ENCODE measurements around the gene GRK1. TPM values are rescaled to one million over a fixed set of nuclear protein-coding genes. Genes with fewer than 3 reads are reported as not detected.

Gene GRK1
- not detected in 2 replicates for total RNA-seq

DNA sequence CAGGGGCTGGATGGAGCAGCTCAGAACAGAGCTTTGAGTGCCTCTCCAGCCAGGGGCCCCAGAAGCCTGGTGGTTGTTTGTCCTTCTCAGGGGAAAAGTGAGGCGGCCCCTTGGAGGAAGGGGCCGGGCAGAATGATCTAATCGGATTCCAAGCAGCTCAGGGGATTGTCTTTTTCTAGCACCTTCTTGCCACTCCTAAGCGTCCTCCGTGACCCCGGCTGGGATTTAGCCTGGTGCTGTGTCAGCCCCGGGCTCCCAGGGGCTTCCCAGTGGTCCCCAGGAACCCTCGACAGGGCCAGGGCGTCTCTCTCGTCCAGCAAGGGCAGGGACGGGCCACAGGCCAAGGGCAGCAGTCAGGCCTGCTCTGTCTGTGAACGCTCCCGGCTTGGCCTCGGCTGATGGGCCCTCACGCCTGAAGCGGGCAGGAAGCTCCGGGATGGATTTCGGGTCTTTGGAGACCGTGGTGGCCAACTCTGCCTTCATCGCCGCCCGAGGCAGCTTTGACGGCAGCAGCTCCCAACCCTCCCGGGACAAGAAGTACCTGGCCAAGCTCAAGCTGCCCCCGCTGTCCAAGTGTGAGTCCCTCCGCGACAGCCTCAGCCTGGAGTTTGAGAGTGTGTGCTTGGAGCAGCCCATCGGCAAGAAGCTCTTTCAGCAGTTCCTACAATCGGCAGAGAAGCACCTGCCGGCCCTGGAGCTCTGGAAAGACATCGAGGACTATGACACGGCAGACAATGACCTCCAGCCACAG, at the start of gene GRK1:
GRK1 (plus strand) TSS at position 269 of the 751 bp plus-strand sequence; CDS start at position 437, 168 bp downstream.

DNA sequence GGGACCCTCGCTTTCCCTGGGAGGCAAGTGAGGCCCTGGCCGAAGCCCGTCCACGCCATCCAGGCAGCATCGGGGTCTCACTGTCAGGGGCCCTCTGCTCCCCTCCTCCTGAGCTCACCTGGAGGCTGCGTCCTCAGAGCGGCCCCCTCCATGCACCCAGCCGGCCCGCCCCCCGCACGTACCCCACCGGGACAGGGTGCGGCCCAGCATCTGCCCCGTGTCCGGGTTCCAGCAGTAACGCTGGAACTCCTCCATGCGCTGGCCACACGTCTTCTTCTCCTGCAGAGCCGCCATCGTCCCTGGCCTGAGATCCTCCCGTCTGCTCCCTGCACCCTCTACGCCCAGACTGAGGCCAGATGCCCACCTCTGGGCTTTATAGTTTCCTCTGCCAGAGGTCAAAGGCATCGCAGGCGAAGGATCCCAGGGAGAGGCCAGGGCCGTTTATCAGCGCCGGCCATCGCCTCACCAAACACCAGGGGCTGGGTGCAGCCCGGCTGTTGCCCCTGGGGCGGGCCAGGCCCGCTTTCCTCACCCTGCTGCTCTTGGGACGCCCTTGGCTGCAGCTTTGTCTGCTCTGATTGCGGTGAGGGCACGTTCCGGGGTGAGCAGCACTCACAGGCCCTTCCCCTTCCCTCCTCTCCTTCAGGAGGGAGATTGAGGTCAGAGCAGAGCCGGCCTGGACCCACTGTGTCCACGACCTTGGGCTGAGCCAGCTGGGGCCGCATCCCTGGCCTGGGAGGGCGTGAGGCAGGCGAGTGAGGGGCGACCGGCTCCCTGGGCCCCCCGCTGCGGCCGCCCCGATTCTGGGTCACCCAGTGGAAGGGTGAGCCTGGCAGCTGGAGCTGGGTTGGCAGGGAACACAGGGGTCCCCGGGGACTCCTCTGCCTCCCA, 8.9 kb upstream of the GRK1 start, which contains the start of gene ATP4B:
ATP4B (minus strand) TSS at position 348 of the 891 bp plus-strand sequence; CDS start at position 294, 54 bp downstream.

DNA sequence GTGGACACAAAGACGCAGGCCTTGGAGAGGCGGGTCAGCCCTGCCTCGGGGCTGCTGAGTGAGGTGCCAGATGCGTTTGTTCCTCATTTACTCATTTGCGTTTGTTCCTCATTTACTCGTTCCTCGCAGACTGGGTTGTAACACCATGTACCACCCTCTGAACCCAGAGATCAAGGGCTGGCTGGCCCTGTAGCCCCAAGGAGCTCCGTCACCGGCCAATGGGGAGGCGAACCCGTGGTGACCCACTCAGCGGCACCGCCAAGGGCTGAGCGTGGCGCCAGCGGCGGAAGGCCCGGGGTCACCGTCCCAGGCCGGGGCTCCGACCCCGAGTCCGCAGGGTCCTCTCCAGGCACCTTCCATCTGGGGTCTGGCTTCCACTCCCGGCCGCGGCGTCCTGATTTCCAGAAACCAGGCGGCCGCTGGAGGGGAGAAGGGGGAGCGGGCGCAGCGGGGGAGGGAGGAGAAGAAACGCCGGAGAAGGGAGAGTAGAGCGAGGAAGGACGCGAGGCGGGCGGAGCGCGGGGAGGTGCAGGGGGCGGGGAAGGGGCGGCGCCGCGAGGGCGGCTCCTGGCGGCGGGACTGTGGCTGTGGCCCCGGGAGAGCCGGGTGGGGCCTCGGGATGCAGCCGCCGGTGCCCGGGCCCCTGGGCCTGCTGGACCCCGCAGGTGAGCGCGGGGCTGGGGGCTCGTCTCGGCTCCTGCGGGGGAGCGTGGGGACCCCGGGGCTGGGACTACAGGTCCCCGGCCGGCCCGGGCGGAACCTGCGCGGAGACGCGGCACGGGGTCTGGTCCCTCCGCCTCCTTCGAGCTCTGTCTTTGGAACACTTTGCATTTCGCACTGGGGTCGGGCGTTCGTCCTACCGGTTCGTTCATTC, 91.9 kb downstream of the GRK1 start, which contains the start of gene TMEM255B:
TMEM255B (plus strand) TSS at position 576 of the 874 bp plus-strand sequence; CDS start at position 620, 44 bp downstream.

Other genes with a start within 250 kb of the GRK1 start
- gene ADPRHL1, start 213.7 kb upstream of the GRK1 start, total RNA-seq = 0.86 and 0.89 TPM in 2 replicates
- gene DCUN1D2, start 176.5 kb upstream of the GRK1 start, total RNA-seq = 6.9 and 14.2 TPM in 2 replicates
- 68.6 and 103 TPM in 2 replicates for gene TFDP1, start 82.5 kb upstream of the GRK1 start, total RNA-seq
- gene ATP4B, start 9.0 kb upstream of the GRK1 start, total RNA-seq = not detected in 2 replicates
- 0.53 TPM in 1 of 2 replicates, not detected in the other for gene TMEM255B, start 92.0 kb downstream of the GRK1 start, total RNA-seq
- gene GAS6, start 196.9 kb downstream of the GRK1 start, total RNA-seq = 209 and 217 TPM in 2 replicates

Measured in myometrial cell (primary cell).